Superior temporal gyrus (tissue), 1 donor: Measurements from ENCODE around the gene DISC1.
"Not testable (repeated sequence)": the region's sequence is repeated elsewhere in the genome, so short reads cannot be mapped to it uniquely, and the experiment has no call there.

Experiments used
- DNase-seq: peaks from one replicate; pipeline ENCODE4 v3.0.0-alpha.2; 2016; ENCODE audit errors: extremely low spot score

The DISC1 gene

GRCh38 chr1:231605149-231606100 lies 21.2 kb upstream of the DISC1 start:
- no peak for DNase-seq

DNA sequence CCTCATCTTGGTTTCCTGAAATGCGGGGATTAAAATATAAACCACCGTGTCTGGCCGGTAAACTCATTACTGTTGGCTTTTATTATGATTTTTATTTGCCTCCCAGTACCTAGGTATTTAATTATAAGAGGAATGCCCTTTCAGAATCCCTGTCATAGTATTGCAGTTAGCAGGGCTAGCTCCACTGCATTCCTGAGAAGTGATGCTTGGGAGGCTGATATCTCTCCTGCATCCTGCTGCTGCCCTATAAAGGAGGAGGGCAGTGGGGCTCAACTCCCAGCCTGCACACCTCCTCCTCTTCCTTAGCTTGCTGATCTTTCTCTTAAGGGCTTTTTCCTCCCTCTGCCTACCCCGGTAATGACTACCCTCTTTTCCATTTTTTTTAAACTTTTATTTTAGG lies 19.9 kb upstream of the DISC1 start:
- no peak for DNase-seq

- no peak for DNase-seq
Observed at GRCh38 chr1:231610388-231610787, 16.2 kb upstream of the DISC1 start.

- no peak for DNase-seq
Observed at GRCh38 chr1:231611111-231611510, 15.5 kb upstream of the DISC1 start.

GRCh38 chr1:231611851-231612250 lies 14.7 kb upstream of the DISC1 start:
- no peak for DNase-seq

DNA sequence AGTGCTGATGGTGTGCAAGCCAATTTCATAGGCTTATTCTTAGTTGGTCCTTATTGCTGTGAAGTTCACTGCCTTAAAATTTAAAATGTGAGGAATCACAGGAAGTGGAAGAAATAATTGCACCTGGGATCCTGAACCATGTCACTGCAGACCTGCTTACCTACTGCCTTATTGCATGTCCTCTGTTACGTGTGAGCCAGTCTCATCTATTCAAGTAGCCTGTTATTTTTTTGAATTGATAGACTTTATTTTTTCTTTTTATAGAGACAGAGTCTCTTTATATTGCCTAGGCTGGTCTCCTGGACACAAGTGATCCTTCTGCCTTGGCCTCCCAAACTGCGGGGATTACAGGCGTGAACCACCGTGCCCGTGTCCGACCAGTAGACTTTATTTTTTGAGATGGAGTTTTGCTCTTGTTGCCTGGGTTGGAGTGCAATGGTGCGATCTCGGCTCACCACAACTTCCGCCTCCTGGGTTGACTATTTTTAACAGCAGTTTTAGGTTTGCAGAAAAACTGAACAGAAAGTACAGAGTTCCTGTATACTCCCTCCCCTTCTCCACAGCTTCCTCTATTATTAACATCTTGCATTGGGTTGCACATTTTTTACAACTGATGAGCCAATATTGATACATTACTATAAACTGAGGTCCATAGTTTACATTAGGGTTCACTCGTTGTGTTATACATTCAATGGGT lies 14.0 kb upstream of the DISC1 start:
- no peak for DNase-seq

GRCh38 chr1:231613419-231614349 lies 12.9 kb upstream of the DISC1 start:
- DNase-seq, result peak; percentile 8

DNA sequence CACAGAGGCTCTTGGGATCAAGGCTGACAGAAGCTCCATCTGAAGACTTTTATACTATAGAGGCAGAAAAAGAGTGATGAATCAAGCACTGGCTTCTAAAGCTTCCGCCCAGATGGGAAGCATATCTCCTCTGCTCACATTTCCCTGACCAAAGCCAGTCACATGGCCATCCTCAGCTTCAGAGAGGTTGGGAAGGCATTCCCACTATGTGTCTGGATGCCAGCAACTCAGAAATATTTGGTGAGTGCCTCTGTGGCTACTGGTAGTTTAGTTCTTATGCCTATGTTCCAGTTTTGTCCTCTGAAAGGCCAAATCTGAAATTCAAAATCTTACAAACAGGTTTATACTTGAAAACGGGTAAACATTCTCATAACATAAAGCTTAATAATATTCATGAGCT lies 9.9 kb upstream of the DISC1 start:
- DNase-seq, result no peak

DNA sequence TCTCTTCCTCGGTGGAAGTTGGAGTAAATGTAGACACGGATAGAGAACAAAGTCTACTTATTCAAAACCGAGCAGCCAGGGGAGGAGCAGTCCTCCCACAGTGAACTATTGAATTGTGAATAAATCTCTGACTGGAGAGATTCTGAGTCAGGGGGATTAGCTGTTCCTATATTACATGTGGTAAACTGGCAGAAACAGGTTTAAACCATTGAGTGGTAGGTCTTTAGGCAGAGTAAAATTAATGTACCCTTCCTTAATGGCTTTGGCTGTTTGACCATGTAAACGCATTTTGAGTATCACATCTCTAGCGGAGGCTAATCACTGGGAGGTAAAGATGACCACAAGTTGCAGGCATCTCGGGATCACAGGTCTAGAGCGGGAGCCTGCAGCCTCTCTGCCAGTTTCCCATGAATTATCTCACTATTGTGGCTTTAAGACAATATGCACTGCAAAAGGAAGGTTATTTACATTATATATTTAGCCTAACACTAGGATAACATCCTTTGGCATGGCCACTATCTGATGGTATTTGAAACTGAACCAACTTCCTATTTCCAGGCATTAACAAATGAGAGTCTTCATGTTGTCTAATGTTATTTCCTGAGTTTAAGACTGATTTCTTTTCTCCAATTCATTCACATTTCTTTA lies 7.9 kb upstream of the DISC1 start:
- DNase-seq, result no peak

DNA sequence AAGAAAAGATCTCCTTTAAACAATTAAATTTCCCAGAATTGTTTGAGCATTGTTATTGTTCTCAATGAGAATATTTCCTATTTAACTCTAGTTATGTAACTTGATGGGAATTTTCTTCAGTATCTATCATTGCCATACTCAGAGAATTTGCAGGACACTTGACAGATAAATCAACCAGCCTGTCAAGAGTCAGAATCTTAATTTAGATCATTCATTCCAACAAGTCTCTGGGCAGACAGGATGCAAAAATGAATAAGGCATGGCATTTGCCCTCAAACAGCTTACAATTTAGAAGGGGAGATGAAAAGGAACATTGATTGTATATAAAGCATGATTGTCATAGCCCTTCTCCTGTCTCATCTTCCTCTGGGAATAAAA lies 7.3 kb upstream of the DISC1 start:
- DNase-seq, result no peak

DNA sequence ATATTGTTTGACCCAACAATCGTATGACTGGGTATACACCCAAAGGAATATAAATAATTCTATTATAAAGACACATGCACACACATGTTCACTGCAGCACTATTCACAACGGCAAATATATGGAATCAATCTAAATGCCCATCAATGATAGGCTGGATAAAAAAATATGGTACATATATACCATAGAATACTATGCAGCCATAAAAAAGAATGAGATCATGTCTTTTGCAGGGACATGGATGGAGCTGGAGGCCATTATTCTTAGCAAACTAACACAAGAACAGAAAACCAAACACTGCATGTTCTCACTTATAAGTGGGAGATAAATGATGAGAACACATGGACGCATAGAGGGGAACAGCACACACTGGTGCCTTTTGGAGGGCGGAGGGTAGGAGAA lies 1.5 kb upstream of the DISC1 start:
- not testable (repeated sequence) for DNase-seq

- peak; percentile 10 for DNase-seq
Observed at GRCh38 chr1:231625975-231626534, 535 bp upstream of the DISC1 start.

- no peak for DNase-seq
Observed at GRCh38 chr1:231626951-231627614, 493 bp downstream of the DISC1 start.

- DNase-seq, result peak; percentile 47
Observed at GRCh38 chr1:231628207-231628876, 1.8 kb downstream of the DISC1 start.

GRCh38 chr1:231629132-231629531 lies 2.5 kb downstream of the DISC1 start:
- no peak for DNase-seq

DNA sequence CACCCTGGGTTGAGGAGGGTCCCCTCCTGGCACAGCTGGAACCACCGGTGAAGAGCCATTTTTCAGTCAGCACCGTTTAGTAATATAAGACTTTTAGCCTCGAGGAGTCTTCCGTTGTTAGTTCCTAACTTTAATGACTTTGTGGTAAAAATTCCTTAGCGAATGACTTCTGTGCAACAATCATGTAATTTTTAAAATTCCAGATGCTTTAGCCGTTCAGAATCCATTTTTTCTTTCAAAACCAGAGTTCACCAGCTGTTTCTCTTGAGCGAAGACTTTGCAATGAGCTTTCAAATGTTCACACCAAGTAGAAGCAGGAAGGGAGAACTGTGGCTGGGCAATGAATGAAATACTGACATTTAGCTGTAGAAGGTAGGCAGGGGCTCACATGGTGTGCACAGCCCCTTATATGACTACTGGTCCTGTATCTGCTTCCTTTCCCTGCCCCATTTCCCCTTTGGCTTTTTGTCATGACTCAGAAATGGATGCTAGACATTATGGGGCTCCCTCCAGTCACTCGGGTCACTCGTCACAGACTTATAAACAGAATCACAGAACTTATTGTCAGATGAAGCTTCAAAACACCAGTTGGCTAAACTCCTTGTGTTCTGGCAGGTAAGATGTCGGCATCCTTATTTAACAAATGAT lies 4.1 kb downstream of the DISC1 start:
- no peak for DNase-seq

DNA sequence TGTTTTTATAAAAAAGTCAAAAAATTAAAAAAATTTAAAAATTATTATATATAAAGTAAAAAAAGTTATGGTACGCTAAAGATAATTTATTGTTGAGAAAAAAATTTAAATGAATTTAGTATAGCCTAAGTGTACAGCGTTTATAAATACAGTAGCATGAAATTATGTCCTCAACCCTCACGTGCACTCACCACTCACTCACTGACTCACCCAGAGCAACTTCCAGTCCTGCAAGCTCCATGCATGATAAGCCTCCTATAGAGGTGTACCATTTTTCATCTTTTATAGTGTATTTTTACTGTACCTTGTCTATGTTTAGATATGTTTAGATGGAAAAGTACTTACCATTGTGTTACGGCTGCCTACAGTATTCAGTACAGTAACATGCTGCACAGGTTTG lies 5.1 kb downstream of the DISC1 start:
- no peak for DNase-seq

- peak; percentile 6 for DNase-seq
Observed at GRCh38 chr1:231632119-231632518, 5.5 kb downstream of the DISC1 start.

GRCh38 chr1:231634323-231635013 lies 7.9 kb downstream of the DISC1 start:
- no peak for DNase-seq
